GM15510 (cell line): ENCODE data around the gene ANKRD11.

Experiments used
- POLR2A ChIP-seq: IDR thresholded peaks from 3 replicates; pipeline ENCODE4 v1.6.1; 2011; ENCODE audit warnings: borderline replicate concordance; ENCODE audit not compliant: insufficient read length; ENCODE audit errors: extremely low read depth

The ANKRD11 gene

DNA sequence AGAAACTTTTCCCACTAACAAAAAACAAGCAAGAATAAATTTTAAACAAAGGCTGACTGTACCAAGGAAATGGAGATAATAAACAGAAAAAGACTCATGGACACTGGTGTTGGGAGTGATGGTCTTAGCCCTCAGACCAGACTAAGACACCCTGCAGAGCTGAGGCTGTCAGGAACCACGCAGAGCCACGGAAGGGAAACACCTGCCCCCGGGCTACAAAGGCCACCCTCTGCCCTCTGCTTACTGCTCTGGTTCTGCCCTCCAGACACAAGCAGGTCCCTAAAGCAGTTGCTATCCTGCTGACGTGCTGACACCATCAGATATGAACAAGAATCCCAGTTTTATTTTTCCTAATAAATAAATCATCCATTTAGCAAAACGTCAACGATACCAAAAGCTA, 80.0 kb downstream of the ANKRD11 start:
- no peak for TF ChIP-seq POLR2A

DNA sequence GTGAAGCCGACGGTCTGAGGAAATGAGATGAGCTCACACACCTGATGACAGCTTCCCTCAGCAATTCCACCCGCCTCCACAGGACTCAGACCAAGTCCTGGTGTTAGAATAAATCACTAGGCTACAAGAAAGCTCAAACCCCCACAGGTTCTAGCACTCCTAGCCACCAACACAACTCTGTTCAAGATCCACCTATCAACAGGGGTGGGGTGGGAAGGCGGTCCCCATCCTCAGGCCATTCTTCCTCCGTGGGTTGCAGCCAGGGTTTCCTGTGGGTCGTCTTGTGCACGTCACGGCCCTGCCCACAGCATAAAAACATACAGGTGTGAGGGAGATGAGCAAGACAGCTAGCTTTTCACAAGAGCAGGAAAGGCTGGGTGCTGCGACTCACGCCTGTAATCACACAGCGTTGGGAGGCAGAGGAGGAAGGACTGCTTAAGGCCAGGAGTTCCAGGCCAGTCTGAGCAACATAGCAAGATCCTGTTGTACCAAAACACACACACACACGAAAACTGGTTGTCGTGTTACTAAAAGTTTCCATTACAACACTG, 81.1 kb downstream of the ANKRD11 start:
- no peak for TF ChIP-seq POLR2A

DNA sequence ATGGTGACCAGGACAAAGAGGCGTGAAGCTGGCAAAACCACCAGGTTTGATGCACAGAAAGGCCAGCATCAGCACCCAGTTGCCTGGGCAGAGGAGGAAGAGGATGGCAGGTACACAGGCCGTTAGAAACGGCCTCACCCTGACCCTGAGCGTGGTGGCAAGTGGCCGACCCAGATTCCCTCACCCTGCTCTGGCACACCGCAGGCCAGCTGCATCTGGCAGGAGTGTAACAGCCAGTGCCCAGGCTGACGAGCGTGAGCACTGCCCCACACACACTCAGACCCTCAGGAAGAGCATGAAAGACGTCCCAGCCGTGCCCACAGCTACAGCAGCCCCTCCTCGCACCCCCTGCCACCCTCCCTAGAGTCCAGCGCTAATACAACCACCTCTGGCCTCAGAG, 82.0 kb downstream of the ANKRD11 start:
- TF ChIP-seq POLR2A = no peak

DNA sequence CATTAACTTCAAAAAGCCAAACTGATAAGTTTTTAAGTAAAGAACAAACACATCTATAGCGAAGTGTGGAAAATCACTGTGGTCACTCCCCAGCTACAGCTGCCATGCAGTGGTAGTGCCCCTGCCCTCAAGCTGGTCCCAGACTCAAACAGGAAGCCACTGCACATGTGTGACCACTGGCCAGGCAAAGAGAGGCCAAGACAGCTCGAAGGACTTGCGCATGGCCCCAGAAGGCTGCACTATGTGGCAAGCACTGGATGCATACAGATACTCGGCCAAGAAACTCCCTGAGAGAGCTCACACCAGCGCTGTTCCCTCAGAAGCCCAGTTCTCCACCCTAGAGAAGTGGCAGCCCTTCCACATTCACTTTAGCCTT, 82.4 kb downstream of the ANKRD11 start:
- TF ChIP-seq POLR2A = no peak

DNA sequence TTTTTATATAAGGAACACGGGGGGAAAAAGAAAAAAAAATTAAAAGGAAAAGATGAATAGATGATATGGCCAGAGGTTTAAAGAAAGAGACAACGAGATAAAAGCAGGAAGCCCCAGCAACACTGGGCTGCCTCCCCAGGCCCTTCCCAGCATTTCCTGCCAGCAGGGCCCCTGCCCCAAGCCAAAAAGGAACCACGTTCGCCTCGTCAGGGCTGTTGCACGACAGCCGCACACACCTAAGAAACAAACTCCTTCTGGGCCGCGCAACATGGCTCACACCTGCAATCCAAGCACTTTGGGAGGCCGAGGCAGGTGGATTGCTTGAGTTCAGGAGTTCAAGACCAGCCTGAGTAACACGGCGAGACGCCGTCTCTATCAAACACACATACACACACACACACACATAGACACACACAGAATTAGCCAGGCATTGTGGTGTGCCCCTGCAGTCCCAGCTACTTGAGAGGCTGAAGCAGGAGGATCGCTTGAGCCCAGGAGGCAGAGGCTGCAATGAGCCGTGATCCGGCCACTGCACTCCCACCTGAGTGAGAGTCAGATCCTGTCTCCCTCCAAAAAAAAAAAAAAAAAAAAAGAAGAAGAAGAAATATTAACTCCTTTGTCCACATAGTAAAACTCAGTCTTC, 83.0 kb downstream of the ANKRD11 start:
- no peak for TF ChIP-seq POLR2A

DNA sequence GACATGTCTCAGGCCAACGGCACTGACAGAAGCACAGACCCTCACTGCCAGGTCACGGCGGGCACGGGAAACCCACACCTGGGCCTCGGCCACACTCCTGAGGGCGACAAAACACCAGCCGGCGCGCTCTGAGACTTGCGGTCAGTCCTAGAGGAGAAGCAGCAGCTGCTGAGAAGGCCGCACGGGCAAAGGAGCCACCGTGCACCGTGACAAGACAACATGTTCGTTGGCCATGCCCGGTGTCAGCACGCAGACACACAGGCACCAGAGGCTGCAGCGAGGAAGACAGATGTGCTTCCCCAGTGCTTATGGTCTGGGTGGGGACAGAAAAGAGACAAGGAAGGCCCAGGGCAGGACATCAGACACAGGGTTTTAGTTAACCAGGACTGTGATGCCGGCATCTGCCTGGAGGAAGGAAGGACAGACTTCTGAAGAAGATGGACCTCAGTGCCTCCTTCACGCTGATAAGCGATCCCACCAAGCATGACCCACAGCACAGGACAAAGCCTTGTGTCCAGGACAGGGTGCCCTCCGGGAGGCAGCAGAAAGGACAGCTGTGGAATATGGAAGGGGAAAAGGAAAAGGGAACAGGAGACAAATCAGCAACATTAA, 84.0 kb downstream of the ANKRD11 start:
- no peak for TF ChIP-seq POLR2A

DNA sequence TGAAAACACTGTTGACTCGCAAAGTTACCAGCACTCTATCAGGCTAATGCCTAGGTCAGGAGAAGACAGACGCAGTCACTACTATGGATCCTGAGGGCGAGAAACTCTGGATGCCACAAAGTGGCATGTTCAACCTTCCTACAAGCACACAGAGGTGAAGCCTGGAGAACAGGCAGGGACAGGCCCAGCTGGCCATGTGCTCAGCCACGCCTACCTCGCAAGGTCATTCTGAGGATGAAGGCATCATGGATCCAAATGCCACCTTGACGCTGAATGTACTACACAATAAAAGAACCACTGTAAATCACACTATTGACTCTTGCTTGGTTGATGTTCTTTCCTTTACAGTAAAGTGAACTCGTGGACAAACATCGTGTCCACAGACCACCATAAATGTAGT, 85.8 kb downstream of the ANKRD11 start:
- no peak for TF ChIP-seq POLR2A

DNA sequence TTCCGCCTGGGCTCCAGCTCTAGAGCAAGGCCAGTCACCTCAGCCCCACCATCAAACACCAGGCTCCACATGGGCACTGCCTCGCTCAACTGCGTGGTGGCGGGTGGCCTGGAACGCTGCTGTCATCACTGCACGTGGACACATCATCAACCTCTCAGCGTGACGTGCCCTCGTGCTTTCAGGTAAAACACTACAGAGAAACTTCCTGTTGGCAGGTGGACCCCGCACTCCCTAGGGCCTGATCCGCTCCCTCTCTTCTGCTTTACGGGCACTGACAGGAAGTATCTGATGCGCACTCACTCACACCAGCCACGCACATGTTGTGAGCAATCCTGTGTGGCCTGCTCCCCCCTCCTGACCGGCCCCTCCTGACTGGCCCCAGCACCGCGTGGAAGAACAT, 87.4 kb downstream of the ANKRD11 start:
- TF ChIP-seq POLR2A = no peak

DNA sequence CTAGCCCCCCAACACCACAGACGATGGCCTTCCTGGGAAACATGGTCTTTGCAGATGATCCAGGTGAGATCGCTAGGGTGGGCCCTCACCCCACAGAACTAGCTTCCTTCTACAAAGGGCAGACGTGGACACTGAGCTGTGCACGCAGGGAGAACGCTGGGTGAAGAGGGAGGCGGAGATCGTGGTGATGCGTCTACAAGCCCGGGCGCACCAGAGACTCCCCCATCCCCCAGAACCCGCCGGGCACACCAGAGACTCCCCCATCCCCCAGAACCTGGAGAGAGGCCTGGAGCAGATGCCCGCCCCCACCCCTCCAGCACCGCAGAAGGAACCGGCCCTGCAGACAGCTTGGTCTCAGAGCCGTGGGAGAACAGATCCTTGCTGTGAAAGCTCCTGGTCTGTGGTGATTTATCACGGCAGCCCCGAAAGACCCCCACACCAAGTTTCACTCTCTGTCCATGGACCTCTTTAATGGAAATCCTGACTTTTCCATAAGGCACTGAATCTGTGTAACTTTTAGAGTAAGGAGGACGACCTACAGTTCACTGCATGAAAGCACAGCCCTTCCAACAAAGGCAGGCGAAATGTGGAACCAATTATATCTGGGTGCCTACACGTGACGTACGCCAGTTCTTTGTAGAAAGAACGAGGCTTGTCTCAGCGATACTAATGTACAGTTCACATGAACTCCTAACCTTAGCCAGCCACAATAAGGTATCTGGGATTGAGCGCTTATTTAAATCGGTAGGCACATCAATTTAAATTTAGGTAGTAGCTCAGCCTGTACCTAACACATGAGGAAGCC, 88.5 kb downstream of the ANKRD11 start:
- no peak for TF ChIP-seq POLR2A

DNA sequence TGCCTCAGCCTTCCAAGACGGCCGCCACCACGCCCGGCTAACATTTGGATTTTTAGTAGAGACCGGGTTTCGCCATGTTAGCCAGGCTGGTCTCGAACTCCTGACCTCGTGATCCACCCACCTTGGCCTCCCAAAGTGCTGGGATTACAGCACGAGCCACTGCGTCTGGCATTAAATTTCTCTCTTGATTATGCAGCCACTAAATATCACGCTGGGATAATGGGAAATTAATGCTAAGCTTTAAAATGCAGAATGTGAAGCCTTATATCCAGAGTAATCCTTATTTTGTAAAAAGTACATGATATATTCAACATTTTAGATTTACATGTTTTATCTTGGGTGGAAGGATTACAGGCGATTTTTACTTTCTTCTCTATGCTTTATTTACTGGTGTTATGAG, 89.2 kb downstream of the ANKRD11 start:
- TF ChIP-seq POLR2A = no peak

DNA sequence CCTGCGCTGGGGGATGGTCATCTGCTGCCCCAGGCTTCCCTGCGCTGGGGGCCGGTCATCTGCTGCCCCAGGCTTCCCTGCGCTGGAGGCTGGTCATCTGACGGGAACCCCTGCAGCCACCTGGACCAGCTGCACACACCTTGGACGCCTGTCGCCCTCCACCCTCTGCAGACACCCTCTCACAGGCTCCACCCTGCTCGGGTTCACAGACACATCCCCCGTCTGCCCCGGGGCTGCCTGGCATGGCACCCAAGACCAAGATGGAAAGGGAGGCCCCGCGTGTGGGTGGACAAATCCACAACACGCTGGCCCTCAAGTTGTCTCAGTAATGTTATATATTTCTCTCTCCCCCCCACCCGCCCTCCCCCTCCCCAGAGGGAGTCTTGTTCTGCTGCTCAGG, 89.6 kb downstream of the ANKRD11 start:
- TF ChIP-seq POLR2A = no peak

DNA sequence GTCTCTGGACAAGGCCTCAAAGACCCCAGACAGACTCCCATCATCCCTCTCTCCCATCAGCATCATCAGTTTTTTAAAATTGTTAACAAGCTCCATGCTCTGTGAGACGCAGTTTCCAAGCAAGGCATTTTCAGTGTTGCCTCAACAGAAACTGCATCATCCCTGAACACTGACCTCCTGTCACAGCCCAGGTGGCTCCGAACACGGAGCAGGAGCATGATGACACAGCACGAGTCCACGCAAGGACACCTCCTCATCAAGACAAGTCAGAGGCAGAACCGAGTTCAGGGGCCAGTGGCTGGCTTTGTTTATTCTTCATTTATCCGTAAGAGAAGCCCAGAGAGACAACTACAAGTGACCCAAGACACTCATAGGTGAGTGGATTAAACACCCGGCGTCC, 91.4 kb downstream of the ANKRD11 start:
- TF ChIP-seq POLR2A = no peak

DNA sequence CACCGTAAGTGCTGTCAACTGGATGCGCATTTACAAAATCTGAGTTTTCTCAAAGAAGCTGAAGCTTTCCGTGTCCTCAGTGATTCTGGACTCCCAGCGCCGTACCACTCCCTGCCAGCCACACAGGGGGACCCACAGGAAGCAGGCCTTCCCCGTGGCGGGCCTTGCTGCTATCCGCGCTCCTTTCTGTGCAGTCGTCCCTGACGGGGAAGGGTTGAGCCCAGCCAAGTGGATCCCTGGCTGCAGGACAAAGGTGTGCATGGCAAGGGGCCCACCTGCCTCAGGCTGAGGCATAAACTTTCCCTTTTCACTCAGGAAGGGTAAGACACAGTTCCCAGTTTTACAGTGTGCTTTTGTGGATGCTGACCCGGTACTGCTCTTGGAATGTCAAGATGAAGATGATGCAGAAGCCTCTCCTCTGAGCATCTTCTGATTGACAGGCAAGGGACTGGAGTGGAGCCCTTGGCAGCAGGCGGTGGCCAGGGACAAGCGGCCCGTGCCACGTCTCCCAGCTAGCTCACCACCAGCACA, 93.0 kb downstream of the ANKRD11 start:
- TF ChIP-seq POLR2A = no peak

DNA sequence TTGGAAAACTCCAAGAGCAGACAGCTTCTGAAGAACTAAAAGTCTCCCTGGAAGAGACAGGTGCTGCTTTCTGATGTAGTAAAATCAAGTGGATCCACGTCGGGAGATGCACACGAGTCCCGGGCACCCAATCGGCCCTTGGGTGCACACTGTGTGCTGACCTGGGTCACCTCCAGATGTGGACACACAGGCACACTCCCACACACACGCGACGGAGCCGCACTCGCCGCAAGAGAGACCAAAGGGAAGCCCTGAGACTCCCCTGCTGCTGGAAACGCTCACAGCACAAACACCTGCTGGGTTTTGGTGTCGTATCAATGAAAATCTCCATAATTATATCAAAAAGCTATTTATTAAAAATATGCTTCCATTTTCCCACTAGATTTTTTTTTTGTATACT, 94.2 kb downstream of the ANKRD11 start:
- TF ChIP-seq POLR2A = no peak
